Fibroblast of the aortic adventitia (primary cell): ENCODE data around the gene HSF4. TPM values are rescaled to one million over a fixed set of nuclear protein-coding genes. Genes with fewer than 3 reads are reported as not detected.

Experiments used
- DNase-seq: peaks from one replicate; pipeline ENCODE4 v3.0.0-alpha.2; 2010; ENCODE audit warnings: low read depth
- H3K4me3 ChIP-seq: 2 replicates; pipeline ENCODE4 v1.5.1; 2011; ENCODE audit warnings: low read depth, mild to moderate bottlenecking, control low read depth, low read length, moderate library complexity
- CTCF ChIP-seq: IDR thresholded peaks from 2 replicates; pipeline ENCODE4 v1.5.1; 2011; ENCODE audit warnings: mild to moderate bottlenecking, low read length, control low read depth, inconsistent platforms; ENCODE audit not compliant: insufficient read depth
- small RNA-seq: library from RNA; depleted of rRNA; stranded (forward); fragments of <200 nt; gene quantifications from one replicate; pipeline ENCODE3, GENCODE V24; 2012
- total RNA-seq: library from RNA; depleted of rRNA; stranded (reverse); fragments of >200 nt; gene quantifications from 2 replicates; pipeline ENCODE4 v1.2.3, GENCODE V29; 2012; ENCODE audit warnings: low replicate concordance

The HSF4 gene
- total RNA-seq, 1 donor, result 6.4 TPM

- DNase-seq, result no peak
- no peak for TF ChIP-seq CTCF
Observed at GRCh38 chr16:67212766-67213165, 48.2 kb downstream of the HSF4 start.

GRCh38 chr16:67213197-67214019, 48.9 kb downstream of the HSF4 start:
- no peak for DNase-seq
- no peak overlapping the region for H3K4me3 ChIP-seq
- no peak for TF ChIP-seq CTCF

More at GRCh38 chr16:67212766-67213165, 48.2 kb downstream of the HSF4 start:
- no peak overlapping the region for H3K4me3 ChIP-seq

- TF ChIP-seq CTCF, result no peak
- no peak for DNase-seq
- H3K4me3 ChIP-seq, result no peak overlapping the region
Observed at GRCh38 chr16:67215706-67216105, 51.2 kb downstream of the HSF4 start.

GRCh38 chr16:67216612-67217490, 52.3 kb downstream of the HSF4 start:
- no peak for TF ChIP-seq CTCF

More at GRCh38 chr16:67216612-67217490, 52.3 kb downstream of the HSF4 start:
- DNase-seq, result peak; percentile 26
- H3K4me3 ChIP-seq, result no peak overlapping the region

Small RNA genes within 50 kb of the gene (small RNA-seq; reads per million reads assigned to genes)
- gene MIR328, result 4.6 reads per million, percentile 87 among the genes with 10 or more reads in this experiment

Other genes with a start within 250 kb of the HSF4 start
- not detected in 2 replicates for gene CDH16, start 245.9 kb upstream of the HSF4 start, total RNA-seq
- gene RRAD, start 239.2 kb upstream of the HSF4 start, total RNA-seq, result 0.72 and 3.8 TPM in 2 replicates
- 12.8 and 109 TPM in 2 replicates for gene CIAO2B, start 230.3 kb upstream of the HSF4 start, total RNA-seq
- gene CES2, start 229.2 kb upstream of the HSF4 start, total RNA-seq, result 28.3 and 37.6 TPM in 2 replicates
- gene CES3, start 203.5 kb upstream of the HSF4 start, total RNA-seq, result 0.54 TPM in 1 of 2 replicates, not detected in the other
- gene CES4A, start 176.2 kb upstream of the HSF4 start, total RNA-seq, result 2.2 and 4.7 TPM in 2 replicates
- gene CBFB, start 135.6 kb upstream of the HSF4 start, total RNA-seq, result 74.3 and 125 TPM in 2 replicates
- gene PHAF1, start 54.8 kb upstream of the HSF4 start, total RNA-seq, result 2.9 and 15.9 TPM in 2 replicates
- 37.0 and 42.4 TPM in 2 replicates for gene B3GNT9, start 13.7 kb upstream of the HSF4 start, total RNA-seq
- gene TRADD, start 4.8 kb upstream of the HSF4 start, total RNA-seq, result 12.3 and 29.1 TPM in 2 replicates
- 11.3 and 29.7 TPM in 2 replicates for gene FBXL8, start 4.8 kb upstream of the HSF4 start, total RNA-seq
- gene NOL3, start 5.8 kb downstream of the HSF4 start, total RNA-seq, result 10.1 and 27.1 TPM in 2 replicates
- gene MATCAP1, start 19.2 kb downstream of the HSF4 start, total RNA-seq, result 8.6 and 9.9 TPM in 2 replicates
- 0.98 TPM in 1 of 2 replicates, not detected in the other for gene EXOC3L1, start 25.4 kb downstream of the HSF4 start, total RNA-seq
- gene E2F4, start 27.4 kb downstream of the HSF4 start, total RNA-seq, result 31.9 and 47.5 TPM in 2 replicates
- gene ELMO3, start 34.4 kb downstream of the HSF4 start, total RNA-seq, result 0.09 and 0.33 TPM in 2 replicates
- gene TMEM208, start 62.4 kb downstream of the HSF4 start, total RNA-seq, result 21.8 and 24.3 TPM in 2 replicates
- gene FHOD1, start 82.7 kb downstream of the HSF4 start, total RNA-seq, result 14.1 and 19.7 TPM in 2 replicates
- 0.65 and 1.4 TPM in 2 replicates for gene SLC9A5, start 84.2 kb downstream of the HSF4 start, total RNA-seq
- gene PLEKHG4, start 114.8 kb downstream of the HSF4 start, total RNA-seq, result 13.3 and 24.3 TPM in 2 replicates
- not detected in 2 replicates for gene KCTD19, start 162.0 kb downstream of the HSF4 start, total RNA-seq
- not detected in 2 replicates for gene LRRC36, start 162.1 kb downstream of the HSF4 start, total RNA-seq
- gene TPPP3, start 228.8 kb downstream of the HSF4 start, total RNA-seq, result 0.74 and 0.99 TPM in 2 replicates